Aorta (tissue), 5 donors: Measurements from ENCODE around the gene TSC22D4. TPM values are rescaled to one million over a fixed set of nuclear protein-coding genes. Genes with fewer than 3 reads are reported as not detected.

Experiments used
- ATAC-seq: fragments of 200-7000 bp; cut with Tn5 transposase; one replicate; pipeline ENCODE4 v1.9.1; 2022; ENCODE audit warnings: moderate library complexity; ENCODE audit not compliant: low FRiP score
- DNase-seq, 2 donors: peaks; one replicate each; pipeline ENCODE4 v3.0.0-alpha.2; 2020
- H3K27ac ChIP-seq, 2 donors: one replicate each; pipeline ENCODE4 v1.5.1; 2013; ENCODE audit warnings: low read length in 2 of 2, mild to moderate bottlenecking in 2 of 2, moderate library complexity in 2 of 2, control low read depth in 1 of 2, inconsistent platforms in 1 of 2, low read depth in 1 of 2
- H3K27me3 ChIP-seq, 2 donors: one replicate each; pipeline ENCODE4 v1.6.1; 2013; ENCODE audit warnings: control low read depth in 1 of 2, low read length in 1 of 2, mild to moderate bottlenecking in 1 of 2, moderate library complexity in 1 of 2; ENCODE audit not compliant: insufficient read depth in 2 of 2, control insufficient read depth in 1 of 2
- H3K36me3 ChIP-seq, 2 donors: one replicate each; pipeline ENCODE4 v1.6.1; 2013; ENCODE audit warnings: control low read depth in 1 of 2, low read length in 1 of 2, mild to moderate bottlenecking in 1 of 2; ENCODE audit not compliant: insufficient read depth in 2 of 2, control insufficient read depth in 1 of 2
- H3K4me1 ChIP-seq, 2 donors: one replicate each; pipeline ENCODE4 v1.6.1; 2013; ENCODE audit warnings: low read length in 2 of 2, control low read depth in 1 of 2, mild to moderate bottlenecking in 1 of 2, moderate library complexity in 1 of 2; ENCODE audit not compliant: insufficient read depth in 2 of 2, control insufficient read depth in 1 of 2
- H3K4me3 ChIP-seq, 2 donors: one replicate each; pipeline ENCODE4 v1.5.1; 2013; ENCODE audit warnings: low read length in 2 of 2, control low read depth in 1 of 2, mild to moderate bottlenecking in 1 of 2
- H3K9me3 ChIP-seq: one replicate; pipeline ENCODE4 v1.6.1; 2013; ENCODE audit warnings: mild to moderate bottlenecking, low read length; ENCODE audit not compliant: control insufficient read depth
- WGBS, 2 donors: extraction: QIAGEN DNeasy Blood & Tissue Kit; methylation state at CpG; one replicate each; pipeline ENCODE4 v1.1.7; 2013; 5-methylcytosine and 5-hydroxymethylcytosine counted together
- intact Hi-C, 2 donors: fragments of 100-400 bp; cut with DNase I; formaldehyde crosslinking; loops; one replicate each; pipeline versions ENCODE4 v1.14.2 to v1.15.0; 2022
- polyA plus RNA-seq, 2 donors: library from polyadenylated mRNA; stranded (reverse); fragments of 200-250 nt; gene quantifications; one replicate each; pipeline ENCODE4 v1.2.3, GENCODE V29; 2013
- total RNA-seq, 2 donors: library from RNA; stranded (reverse); fragmentation: NEBNext Ultra II Directional; extraction: Animal tissue kit (Norgen Biotek cat#: 25700); gene quantifications; one replicate each; pipeline ENCODE4 v1.2.1, GENCODE V29; 2021
- donor health status: healthy with polysubstance abuse.
- donor health status: Bipolar disorder and iron deficiency.
- donor health status: DM: no; HTN: no; CAD: no.
- donor health status: DM: no; HTN: no; CAD: no.
- donor health status: DM: yes; HTN: yes; CAD: no.

TSC22D4 gene
- total and polyA plus RNA-seq, 4 donors, result 18.8 to 46.5 (median 33.3) TPM

- no peak overlapping the region for H3K27ac ChIP-seq
- WGBS, 2 donors, result 93 to 94% methylated on average over 40 to 44 of the region's 44 CpGs
- H3K27me3 ChIP-seq, result no peaks in the 10 kb centered on the region
- no peaks in the 10 kb centered on the region for H3K9me3 ChIP-seq
- no peak for DNase-seq
- no peaks in the 10 kb centered on the region for H3K4me1 ChIP-seq
- H3K4me3 ChIP-seq, result no peak overlapping the region
- no peaks in the 10 kb centered on the region for H3K36me3 ChIP-seq
- no peak for ATAC-seq
- intact Hi-C loops, result no loop called here
Observed at GRCh38 chr7:100488333-100489095, 9.5 kb upstream of the TSC22D4 start.

GRCh38 chr7:100486753-100487446, 7.9 kb upstream of the TSC22D4 start:
- ATAC-seq (no peak), DNase-seq (peak in 1 of 2 donors; percentile 76)
- Histone ChIP-seq H3K36me3 (no peaks in the 10 kb centered on the region), H3K27ac (no peak overlapping the region), H3K4me3 (no peak overlapping the region), H3K9me3 (no peaks in the 10 kb centered on the region), H3K4me1 (no peaks in the 10 kb centered on the region), H3K27me3 (no peaks in the 10 kb centered on the region)
- intact Hi-C loops, result no loop called here
- 87 to 88% methylated on average over 28 to 30 of the region's 30 CpGs for WGBS, 2 donors

DNA sequence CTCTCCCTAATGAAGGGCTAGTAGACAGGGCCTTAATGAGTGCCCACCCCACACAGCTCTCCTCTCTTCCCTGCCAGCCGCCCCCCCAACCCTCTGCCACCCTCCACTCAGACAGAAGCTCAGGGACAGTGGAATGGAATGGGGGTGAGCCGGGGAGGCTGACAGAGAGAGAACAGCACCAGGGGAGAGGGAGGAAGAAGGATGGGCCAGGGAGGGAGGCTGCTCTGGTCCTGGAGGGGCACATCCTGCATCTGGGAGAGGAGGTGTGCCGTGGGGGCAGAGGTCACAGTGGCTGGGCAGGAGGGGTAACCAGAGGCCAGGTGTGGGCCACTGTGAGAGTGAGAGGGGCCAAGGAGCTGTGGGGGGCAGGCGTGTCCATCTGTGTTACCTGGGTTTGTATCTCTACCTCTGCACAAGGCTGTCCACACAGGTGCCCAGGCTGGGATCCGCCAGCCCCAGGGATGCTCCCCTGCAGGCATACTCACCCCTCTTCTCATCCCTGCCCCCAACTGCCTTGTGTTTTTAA, 7.2 kb upstream of the TSC22D4 start:
- 92 to 95% methylated on average over 5 of the region's 5 CpGs for WGBS, 2 donors
- no peak overlapping the region for H3K27ac ChIP-seq
- DNase-seq (no peak), ATAC-seq (no peak)
- intact Hi-C loops, result no loop called here
- H3K4me1 ChIP-seq, result no peaks in the 10 kb centered on the region
- no peaks in the 10 kb centered on the region for H3K9me3 ChIP-seq
- H3K36me3 ChIP-seq, result no peaks in the 10 kb centered on the region
- no peak overlapping the region for H3K4me3 ChIP-seq
- no peaks in the 10 kb centered on the region for H3K27me3 ChIP-seq

GRCh38 chr7:100485471-100485876, 6.5 kb upstream of the TSC22D4 start:
- no peak overlapping the region for H3K4me3 ChIP-seq
- H3K36me3 ChIP-seq, result no peaks in the 10 kb centered on the region
- H3K9me3 ChIP-seq, result no peaks in the 10 kb centered on the region
- ATAC-seq (no peak), DNase-seq (no peak)
- intact Hi-C loops, result no loop called here
- H3K4me1 ChIP-seq, result no peaks in the 10 kb centered on the region
- 89 to 94% methylated on average over 3 to 4 of the region's 4 CpGs for WGBS, 2 donors
- H3K27me3 ChIP-seq, result no peaks in the 10 kb centered on the region
- H3K27ac ChIP-seq, result no peak overlapping the region

DNA sequence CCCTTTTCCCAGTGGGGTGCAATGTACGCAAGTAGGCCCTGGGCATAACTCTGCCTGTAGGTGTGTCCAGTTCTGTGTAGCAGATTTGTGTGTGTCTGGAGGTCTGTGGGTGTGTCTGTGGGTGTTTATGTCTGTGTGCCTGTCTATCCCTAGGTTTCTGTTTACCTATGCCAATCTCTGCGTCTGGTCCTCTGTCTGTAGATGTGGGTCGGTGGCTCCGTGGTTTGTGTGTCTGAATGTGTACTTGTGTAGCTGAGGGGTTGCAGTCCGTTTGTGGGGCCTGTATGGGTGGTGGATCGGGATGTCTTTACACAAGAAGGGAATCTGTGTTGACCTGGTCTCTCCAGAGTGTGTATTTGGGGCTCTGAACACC, 5.6 kb upstream of the TSC22D4 start:
- Histone ChIP-seq H3K4me1 (no peaks in the 10 kb centered on the region), H3K9me3 (no peaks in the 10 kb centered on the region), H3K36me3 (no peaks in the 10 kb centered on the region), H3K27ac (no peak overlapping the region), H3K27me3 (no peaks in the 10 kb centered on the region), H3K4me3 (no peak overlapping the region)
- ATAC-seq (no peak), DNase-seq (no peak)
- intact Hi-C loops, result no loop called here
- 90 to 92% methylated on average over 6 of the region's 6 CpGs for WGBS, 2 donors

- 22 to 69% methylated on average over 13 to 45 of the region's 45 CpGs for WGBS, 2 donors
- intact Hi-C loops, result loop anchor here in 1 of 2 donors (1.0 kb wide), 1 partner anchor 15 kb away; no protein-coding TSS in a partner anchor
- Histone ChIP-seq H3K36me3 (no peaks in the 10 kb centered on the region), H3K27ac (no peak within 1 kb of the TSS), H3K27me3 (no peaks in the 10 kb centered on the region), H3K9me3 (no peaks in the 10 kb centered on the region), H3K4me3 (peak within 1 kb of the TSS; percentile 38 to 73), H3K4me1 (no peaks in the 10 kb centered on the region)
- peak in 1 of 2 donors; percentile 82 for DNase-seq
- ATAC-seq, result peak; percentile 65
Observed at GRCh38 chr7:100483722-100484672, 5.0 kb upstream of the TSC22D4 start, which contains the start of gene NYAP1. TSS of gene NYAP1 (plus strand) at chr7:100483927. CDS start at chr7:100485312, 1,385 bp downstream.

GRCh38 chr7:100483090-100483721, 4.2 kb upstream of the TSC22D4 start:
- Histone ChIP-seq H3K9me3 (no peaks in the 10 kb centered on the region), H3K4me3 (peak overlapping the region; percentile 38 to 73), H3K36me3 (no peaks in the 10 kb centered on the region), H3K27me3 (no peaks in the 10 kb centered on the region), H3K4me1 (no peaks in the 10 kb centered on the region), H3K27ac (no peak overlapping the region)
- DNase-seq (peak; percentile 68 to 91), ATAC-seq (peak; percentile 68)
- 1 to 3% methylated on average over 14 to 79 of the region's 79 CpGs for WGBS, 2 donors
- intact Hi-C loops, result loop anchor here in 1 of 2 donors (1.0 kb wide), 1 partner anchor 14 kb away; no protein-coding TSS in a partner anchor

- no peaks in the 10 kb centered on the region for H3K4me1 ChIP-seq
Observed at GRCh38 chr7:100482728-100483089, 3.7 kb upstream of the TSC22D4 start.

More at GRCh38 chr7:100482728-100483089, 3.7 kb upstream of the TSC22D4 start:
- ATAC-seq (no peak), DNase-seq (no peak)
- H3K27me3 ChIP-seq, result no peaks in the 10 kb centered on the region
- WGBS, 2 donors, result 41 to 45% methylated on average over 14 of the region's 14 CpGs
- H3K9me3 ChIP-seq, result no peaks in the 10 kb centered on the region
- H3K27ac ChIP-seq, result no peak overlapping the region
- intact Hi-C loops, result loop anchor here in 1 of 2 donors (1.0 kb wide), 1 partner anchor 13 kb away; no protein-coding TSS in a partner anchor
- no peak overlapping the region for H3K4me3 ChIP-seq
- no peaks in the 10 kb centered on the region for H3K36me3 ChIP-seq
